Fibroblast of lung (primary cell): ENCODE results near the gene COLEC12. TPM values are rescaled to one million over a fixed set of nuclear protein-coding genes. Genes with fewer than 3 reads are reported as not detected.
A peak's percentile ranks its signal among the peaks of the same experiment; 100 is the strongest.

Experiments used
- DNase-seq, 2 donors: peaks; one replicate each; pipeline versions ENCODE4 v3.0.0 to v3.0.0-alpha.2; 2010; ENCODE audit warnings: low read depth in 2 of 2
- H2AFZ ChIP-seq: 2 replicates; pipeline ENCODE4 v1.5.1; 2012; ENCODE audit warnings: low read length, control low read depth, inconsistent platforms
- H3K27ac ChIP-seq: 2 replicates; pipeline ENCODE4 v1.5.1; 2011; ENCODE audit warnings: low read length, control low read depth; ENCODE audit not compliant: insufficient read depth
- H3K27me3 ChIP-seq: 2 replicates; pipeline ENCODE4 v1.5.1; 2011; ENCODE audit warnings: mild to moderate bottlenecking, low read length; ENCODE audit not compliant: control insufficient read depth, insufficient read depth
- H3K36me3 ChIP-seq: 2 replicates; pipeline ENCODE4 v1.5.1; 2011; ENCODE audit warnings: low read length; ENCODE audit not compliant: control insufficient read depth, insufficient read depth
- H3K4me1 ChIP-seq: 2 replicates; pipeline ENCODE4 v1.5.1; 2011; ENCODE audit warnings: low read length; ENCODE audit not compliant: control insufficient read depth, insufficient read depth; ENCODE audit errors: extremely low read depth
- H3K4me2 ChIP-seq: 2 replicates; pipeline ENCODE4 v1.5.1; 2011; ENCODE audit warnings: low read length, control low read depth; ENCODE audit not compliant: insufficient read depth; ENCODE audit errors: extremely low read depth
- H3K4me3 ChIP-seq, 4 experiments: fragments of 200-600 bp in 1 of 4; sonication (generic) in 1 of 4; replicated peaks in 1 of 4; 2 replicates each; pipeline ENCODE4 v1.5.1; 2011 to 2016; ENCODE audit warnings: low read length in 4 of 4, low read depth in 3 of 4, mild to moderate bottlenecking in 3 of 4, control low read depth in 2 of 4, inconsistent platforms in 1 of 4, mixed read lengths in 1 of 4; ENCODE audit not compliant: insufficient read depth in 1 of 4; ENCODE audit errors: control extremely low read depth in 1 of 4
- H3K79me2 ChIP-seq: 2 replicates; pipeline ENCODE4 v1.5.1; 2012; ENCODE audit warnings: mild to moderate bottlenecking, low read length, inconsistent platforms; ENCODE audit not compliant: control insufficient read depth, insufficient read depth
- H3K9ac ChIP-seq: 2 replicates; pipeline ENCODE4 v1.5.1; 2011; ENCODE audit warnings: mild to moderate bottlenecking, low read length, control low read depth; ENCODE audit not compliant: insufficient read depth
- H3K9me3 ChIP-seq: 2 replicates; pipeline ENCODE4 v1.5.1; 2012; ENCODE audit warnings: low read depth, low read length; ENCODE audit not compliant: control insufficient read depth, insufficient read depth
- H4K20me1 ChIP-seq: 2 replicates; pipeline ENCODE4 v1.5.1; 2011; ENCODE audit warnings: low read length; ENCODE audit not compliant: control insufficient read depth, insufficient read depth; ENCODE audit errors: extremely low read depth
- CTCF ChIP-seq, 2 donors: IDR thresholded peaks in 1 of 2; conservative IDR thresholded peaks in 1 of 2; 1 replicate in 1 of 2; 2 replicates in 1 of 2; pipeline ENCODE4 v1.5.1; 2011 to 2012; ENCODE audit warnings: low read length in 2 of 2, control low read depth in 1 of 2, inconsistent platforms in 1 of 2, low read depth in 1 of 2, mild to moderate bottlenecking in 1 of 2
- EZH2 ChIP-seq: IDR thresholded peaks from 2 replicates; pipeline ENCODE4 v1.5.1; 2012; ENCODE audit warnings: low read length, control low read depth, mild to moderate bottlenecking; ENCODE audit errors: missing control alignments
- polyA plus RNA-seq, 2 donors: library from polyadenylated mRNA; depleted of rRNA in 1 of 2; stranded (reverse) in 1 of 2; unstranded in 1 of 2; fragments of >200 nt; gene quantifications; 2 replicates each; pipeline ENCODE4 v1.2.1, GENCODE V29; 2011 to 2012; ENCODE audit warnings: missing spikeins in 1 of 2
- total RNA-seq: library from RNA; depleted of rRNA; stranded (reverse); fragments of >200 nt; gene quantifications from 2 replicates; pipeline ENCODE4 v1.2.1, GENCODE V29; 2014

COLEC12 gene
- total and polyA plus RNA-seq, 2 donors (not counting 1 experiment from before 2014, with no cell fraction given): 20.0 to 24.8 TPM

GRCh38 chr18:507636-508035 is 7.1 kb upstream of the COLEC12 start:
- H3K4me1 ChIP-seq: no peaks in the 10 kb centered on the region
- H3K9ac ChIP-seq: no peak overlapping the region
- H3K27ac ChIP-seq: no peak overlapping the region
- H3K9me3 ChIP-seq: no peaks in the 10 kb centered on the region
- H4K20me1 ChIP-seq: no peaks in the 10 kb centered on the region
- no peaks in the 10 kb centered on the region for H3K27me3 ChIP-seq
- H3K36me3 ChIP-seq: no peaks in the 10 kb centered on the region
- H3K4me3 ChIP-seq: no peak overlapping the region
- H3K4me2 ChIP-seq: no peak overlapping the region
- H2AFZ ChIP-seq: no peak overlapping the region
- DNase-seq: no peak
- no peaks in the 10 kb centered on the region for H3K79me2 ChIP-seq
- no peak for TF ChIP-seq EZH2
- TF ChIP-seq CTCF (conservative IDR thresholded peaks at IDR 0.05 in 1 of 2, IDR thresholded peaks at IDR 0.05 in 1 of 2; ENCODE audit: low read depth in 1 of 2, low read length in 2 of 2): no peak

- TF ChIP-seq EZH2: no peak
- no peak for TF ChIP-seq CTCF (conservative IDR thresholded peaks at IDR 0.05 in 1 of 2, IDR thresholded peaks at IDR 0.05 in 1 of 2; ENCODE audit: low read depth in 1 of 2, low read length in 2 of 2)
These were observed 6.3 kb upstream of the COLEC12 start for GRCh38 chr18:506801-507200.

GRCh38 chr18:506264-506663 is 5.8 kb upstream of the COLEC12 start:
- TF ChIP-seq CTCF (conservative IDR thresholded peaks at IDR 0.05 in 1 of 2, IDR thresholded peaks at IDR 0.05 in 1 of 2; ENCODE audit: low read depth in 1 of 2, low read length in 2 of 2): no peak
- no peaks in the 10 kb centered on the region for H3K79me2 ChIP-seq
- H3K9me3 ChIP-seq: no peaks in the 10 kb centered on the region
- peaks cover 4% of the 10 kb centered on the region for H3K27me3 ChIP-seq
- H4K20me1 ChIP-seq: no peaks in the 10 kb centered on the region
- no peak overlapping the region for H3K4me2 ChIP-seq
- no peak overlapping the region for H3K27ac ChIP-seq
- no peak overlapping the region for H3K9ac ChIP-seq
- H3K36me3 ChIP-seq: no peaks in the 10 kb centered on the region
- no peak overlapping the region for H2AFZ ChIP-seq
- H3K4me1 ChIP-seq: no peaks in the 10 kb centered on the region
- peak in 1 of 2 donors; percentile 46 for DNase-seq
- no peak overlapping the region for H3K4me3 ChIP-seq

More at GRCh38 chr18:506801-507200, 6.3 kb upstream of the COLEC12 start:
- H4K20me1 ChIP-seq: no peaks in the 10 kb centered on the region
- H3K4me1 ChIP-seq: no peaks in the 10 kb centered on the region
- H3K4me2 ChIP-seq: no peak overlapping the region
- H3K36me3 ChIP-seq: no peaks in the 10 kb centered on the region
- H3K9ac ChIP-seq: no peak overlapping the region
- DNase-seq: no peak
- no peaks in the 10 kb centered on the region for H3K79me2 ChIP-seq
- no peak overlapping the region for H3K27ac ChIP-seq
- no peaks in the 10 kb centered on the region for H3K27me3 ChIP-seq
- no peak overlapping the region for H3K4me3 ChIP-seq
- no peak overlapping the region for H2AFZ ChIP-seq
- no peaks in the 10 kb centered on the region for H3K9me3 ChIP-seq
